RWPE2 (cell line): Measurements from ENCODE around the gene ARRDC5.
"Not testable (repeated sequence)": the region's sequence is repeated elsewhere in the genome, so short reads cannot be mapped to it uniquely, and the experiment has no call there.

Source experiments
- ATAC-seq: fragments of 200-7000 bp; cut with Tn5 transposase; 3 replicates; pipeline ENCODE4 v1.9.1; 2021; ENCODE audit warnings: low read depth
- DNase-seq: peaks from one replicate; pipeline ENCODE4 v3.0.0-alpha.2; 2020; ENCODE audit warnings: low spot score
- H3K27ac ChIP-seq: fragments of 450-650 bp; 2 replicates; pipeline ENCODE4 v1.5.1; 2017; ENCODE audit warnings: mild to moderate bottlenecking; ENCODE audit not compliant: poor library complexity, severe bottlenecking
- H3K27me3 ChIP-seq: fragments of 250-450 bp; sonication (Bioruptor Pico); 2 replicates; pipeline ENCODE4 v1.5.1; 2021; ENCODE audit warnings: mild to moderate bottlenecking, moderate library complexity; ENCODE audit not compliant: insufficient read depth, poor library complexity, severe bottlenecking
- H3K36me3 ChIP-seq: fragments of 250-450 bp; sonication (Bioruptor Pico); 2 replicates; pipeline ENCODE4 v1.5.1; 2020; ENCODE audit warnings: low read depth, mild to moderate bottlenecking, moderate library complexity
- H3K4me1 ChIP-seq: fragments of 250-450 bp; sonication (Bioruptor Pico); 2 replicates; pipeline ENCODE4 v1.5.1; 2021; ENCODE audit warnings: mild to moderate bottlenecking, moderate library complexity; ENCODE audit not compliant: insufficient read depth, poor library complexity, severe bottlenecking
- H3K4me3 ChIP-seq: fragments of 250-450 bp; sonication (Bioruptor Pico); 2 replicates; pipeline ENCODE4 v1.5.1; 2021; ENCODE audit warnings: mild to moderate bottlenecking, moderate library complexity; ENCODE audit not compliant: severe bottlenecking
- H3K9me3 ChIP-seq: fragments of 250-450 bp; sonication (Bioruptor Pico); 2 replicates; pipeline ENCODE4 v1.5.1; 2021; ENCODE audit warnings: mild to moderate bottlenecking, moderate library complexity; ENCODE audit not compliant: severe bottlenecking
- CTCF ChIP-seq: fragments of 450-650 bp; IDR thresholded peaks from one replicate; pipeline ENCODE4 v1.5.1; 2017; ENCODE audit warnings: mild to moderate bottlenecking, moderate library complexity; ENCODE audit not compliant: poor library complexity, severe bottlenecking

ARRDC5 gene

GRCh38 chr19:4849019-4849418, 53.7 kb downstream of the ARRDC5 start:
- DNase-seq (no peak), ATAC-seq (no peak)
- Histone ChIP-seq H3K9me3 (no peaks in the 10 kb centered on the region), H3K4me3 (no peak overlapping the region), H3K27me3 (no peaks in the 10 kb centered on the region), H3K4me1 (no peaks in the 10 kb centered on the region), H3K36me3 (peaks cover 74% of the 10 kb centered on the region), H3K27ac (no peak overlapping the region)
- no peak for TF ChIP-seq CTCF

GRCh38 chr19:4847190-4847973, 55.3 kb downstream of the ARRDC5 start:
- no peak for TF ChIP-seq CTCF
- H3K4me3 ChIP-seq: no peak overlapping the region
- ATAC-seq (no peak), DNase-seq (no peak)
- no peaks in the 10 kb centered on the region for H3K9me3 ChIP-seq
- no peaks in the 10 kb centered on the region for H3K27me3 ChIP-seq
- no peak overlapping the region for H3K27ac ChIP-seq
- peaks cover 89% of the 10 kb centered on the region for H3K36me3 ChIP-seq
- no peaks in the 10 kb centered on the region for H3K4me1 ChIP-seq

DNA sequence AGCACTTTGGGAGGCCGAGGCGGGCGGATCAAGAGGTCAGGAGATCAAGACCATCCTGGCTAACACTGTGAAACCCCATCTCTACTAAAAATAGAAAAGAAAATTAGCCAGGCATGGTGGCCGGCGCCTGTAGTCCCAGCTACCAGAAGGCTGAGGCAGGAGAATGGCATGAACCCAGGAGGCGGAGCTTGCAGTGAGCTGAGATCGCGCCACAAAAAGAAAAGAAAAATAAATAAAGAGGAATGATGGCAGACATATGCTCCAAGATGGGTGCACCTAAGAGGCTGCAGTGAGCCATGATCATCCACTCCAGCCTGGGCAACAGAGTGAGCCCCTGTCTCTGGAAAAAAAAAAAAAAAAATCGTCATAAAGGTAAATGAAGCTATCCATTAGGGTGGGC, 56.7 kb downstream of the ARRDC5 start:
- H3K4me1 ChIP-seq, DNase-seq, H3K27me3 ChIP-seq, H3K27ac ChIP-seq, ATAC-seq, H3K4me3 ChIP-seq, H3K9me3 ChIP-seq: not testable (repeated sequence)
- H3K36me3 ChIP-seq: peaks cover 84% of the 10 kb centered on the region

DNA sequence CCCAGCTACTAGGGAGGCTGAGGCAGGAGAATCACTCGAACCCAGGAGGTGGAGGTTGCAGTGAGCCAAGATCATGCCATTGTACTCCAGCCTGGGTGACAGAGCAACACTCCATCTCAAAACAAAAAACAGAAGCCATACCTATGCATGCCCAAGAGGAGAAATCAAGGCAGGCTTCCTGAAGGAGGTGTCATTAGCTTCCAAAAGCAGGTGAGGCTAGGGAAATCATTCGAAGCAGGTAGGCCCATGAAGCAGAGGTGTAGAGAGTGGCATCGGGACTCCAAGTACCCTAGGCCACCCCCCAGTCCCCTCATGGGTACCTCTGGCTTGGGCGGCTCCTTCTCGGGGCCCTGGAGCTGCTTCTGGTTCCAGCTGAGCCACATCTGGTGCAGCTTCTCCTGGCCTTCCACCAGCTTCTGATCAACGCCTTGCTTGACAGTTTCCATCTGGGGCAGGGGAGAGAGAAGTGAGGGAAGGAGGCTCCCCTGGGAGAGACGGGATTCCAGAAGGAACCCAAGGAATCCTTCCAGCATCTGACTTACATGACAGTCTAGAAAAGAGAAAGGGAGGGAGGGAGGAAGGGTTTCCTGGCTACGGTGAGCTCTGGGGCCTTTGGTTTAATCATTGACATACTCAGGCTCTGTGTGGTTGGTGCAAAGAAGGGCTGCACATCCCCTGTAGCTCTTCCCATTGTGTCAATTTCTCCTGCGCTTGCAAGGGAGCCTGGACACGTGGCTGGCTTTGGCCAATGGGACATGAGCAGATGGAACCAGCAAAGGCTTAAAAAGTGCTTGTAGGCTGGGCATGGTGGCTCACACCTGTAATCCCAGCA, 58.1 kb downstream of the ARRDC5 start:
- Histone ChIP-seq H3K9me3 (no peaks in the 10 kb centered on the region), H3K4me1 (no peaks in the 10 kb centered on the region), H3K4me3 (no peak overlapping the region), H3K36me3 (peaks cover 84% of the 10 kb centered on the region), H3K27me3 (no peaks in the 10 kb centered on the region), H3K27ac (no peak overlapping the region)
- DNase-seq (no peak), ATAC-seq (no peak)
- no peak for TF ChIP-seq CTCF

- Histone ChIP-seq H3K36me3 (peaks cover 82% of the 10 kb centered on the region), H3K27me3 (no peaks in the 10 kb centered on the region), H3K9me3 (no peaks in the 10 kb centered on the region), H3K4me1 (no peaks in the 10 kb centered on the region), H3K27ac (no peak overlapping the region), H3K4me3 (no peak overlapping the region)
- no peak for TF ChIP-seq CTCF
- ATAC-seq (no peak), DNase-seq (no peak)
These were observed 59.1 kb downstream of the ARRDC5 start for GRCh38 chr19:4843647-4843965.
